Measurements from ENCODE around the gene NHERF1. TPM values are rescaled to one million over a fixed set of nuclear protein-coding genes. Genes with fewer than 3 reads are reported as not detected.

The NHERF1 gene
- total and polyA plus RNA-seq, 2 donors (not counting 3 experiments of a cell fraction or from before 2014, with no cell fraction given): 24.4 to 26.9 TPM

DNA sequence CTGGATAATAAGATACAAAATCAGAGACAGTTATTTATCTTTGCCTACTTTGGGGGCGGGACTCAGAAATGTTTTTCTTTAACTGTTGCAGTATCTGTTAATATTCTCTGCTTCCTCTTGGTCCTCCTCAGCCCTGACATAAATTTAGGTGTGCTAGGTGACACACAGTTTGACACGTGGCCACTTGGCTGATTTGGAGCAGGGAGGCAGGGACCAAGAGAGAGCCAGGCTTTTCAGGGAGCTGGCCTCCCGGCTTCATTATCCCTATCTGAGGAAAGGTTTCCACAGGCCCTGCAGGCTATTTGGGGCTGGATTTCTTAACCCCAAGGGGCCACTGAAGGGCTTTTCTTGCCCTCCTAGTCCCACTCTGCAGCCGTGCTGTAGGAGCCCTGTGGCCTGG is 47.8 kb downstream of the NHERF1 start:
- DNase-seq (ENCODE audit: low read depth, low spot score) (no peak), FAIRE-seq (no peak)
- Histone ChIP-seq H3K9ac (replicated peaks; ENCODE audit: extremely low read depth, insufficient read depth, low read length) (no peak overlapping the region), H3K79me2 (ENCODE audit: control insufficient read depth, insufficient read depth, low read length) (no peaks in the 10 kb centered on the region), H3K9me3 (replicated peaks; ENCODE audit: control insufficient read depth, insufficient read depth, low read length) (no peaks in the 10 kb centered on the region), H2AFZ (ENCODE audit: low read depth, low read length) (no peak overlapping the region), H3K4me3 (replicated peaks in 1 of 3; ENCODE audit: insufficient read depth in 1 of 3, low read depth in 1 of 3, low read length in 3 of 3) (no peak overlapping the region), H3K4me1 (ENCODE audit: control insufficient read depth, extremely low read depth, insufficient read depth, low read length) (peaks cover 24% of the 10 kb centered on the region), H3K4me2 (ENCODE audit: insufficient read depth, low read length) (no peak overlapping the region), H3K27ac (ENCODE audit: insufficient read depth, low read depth, low read length) (no peak overlapping the region), H3K9me1 (replicated peaks; ENCODE audit: control insufficient read depth, extremely low read depth, insufficient read depth, low read length) (no peaks in the 10 kb centered on the region), H3K36me3 (ENCODE audit: control insufficient read depth in 2 of 2, extremely low read depth in 1 of 2, insufficient read depth in 2 of 2, low read length in 2 of 2) (peaks cover 8 to 9% of the 10 kb centered on the region in 2 experiments), H3K27me3 (ENCODE audit: control insufficient read depth in 2 of 2, insufficient read depth in 2 of 2, low read length in 2 of 2) (no peaks in the 10 kb centered on the region), H4K20me1 (replicated peaks; ENCODE audit: control insufficient read depth, extremely low read depth, insufficient read depth, low read length) (no peaks in the 10 kb centered on the region)
- ChIA-PET POLR2A (no interaction called here), CTCF (interaction anchor here (0.9 to 14.0 kb wide), 5 partner anchors 30 to 162 kb away, joined by 3 to 325 read pairs (median 4); partner anchors contain the start of gene GRIN2C)
- TF ChIP-seq POLR2AphosphoS5 (IDR thresholded peaks at IDR 0.05; ENCODE audit: insufficient read depth, low read depth, low read length) (no peak), GATA2 (IDR thresholded peaks at IDR 0.05; ENCODE audit: insufficient read depth, insufficient read length, low read depth, low read length) (no peak), POLR2A (IDR thresholded peaks at IDR 0.05; ENCODE audit: low read depth, low read length) (no peak), JUN (IDR thresholded peaks at IDR 0.05; ENCODE audit: borderline replicate concordance, insufficient read depth, insufficient read length, low read depth) (no peak), FOS (IDR thresholded peaks at IDR 0.05; ENCODE audit: borderline replicate concordance, insufficient read depth, low read length) (no peak), MYC (IDR thresholded peaks at IDR 0.05; ENCODE audit: low read depth, low read length) (no peak), EZH2 (IDR thresholded peaks at IDR 0.05; ENCODE audit: borderline replicate concordance, low read depth, low read length, severe bottlenecking) (no peak)
- TF ChIP-seq, protein P1, sequence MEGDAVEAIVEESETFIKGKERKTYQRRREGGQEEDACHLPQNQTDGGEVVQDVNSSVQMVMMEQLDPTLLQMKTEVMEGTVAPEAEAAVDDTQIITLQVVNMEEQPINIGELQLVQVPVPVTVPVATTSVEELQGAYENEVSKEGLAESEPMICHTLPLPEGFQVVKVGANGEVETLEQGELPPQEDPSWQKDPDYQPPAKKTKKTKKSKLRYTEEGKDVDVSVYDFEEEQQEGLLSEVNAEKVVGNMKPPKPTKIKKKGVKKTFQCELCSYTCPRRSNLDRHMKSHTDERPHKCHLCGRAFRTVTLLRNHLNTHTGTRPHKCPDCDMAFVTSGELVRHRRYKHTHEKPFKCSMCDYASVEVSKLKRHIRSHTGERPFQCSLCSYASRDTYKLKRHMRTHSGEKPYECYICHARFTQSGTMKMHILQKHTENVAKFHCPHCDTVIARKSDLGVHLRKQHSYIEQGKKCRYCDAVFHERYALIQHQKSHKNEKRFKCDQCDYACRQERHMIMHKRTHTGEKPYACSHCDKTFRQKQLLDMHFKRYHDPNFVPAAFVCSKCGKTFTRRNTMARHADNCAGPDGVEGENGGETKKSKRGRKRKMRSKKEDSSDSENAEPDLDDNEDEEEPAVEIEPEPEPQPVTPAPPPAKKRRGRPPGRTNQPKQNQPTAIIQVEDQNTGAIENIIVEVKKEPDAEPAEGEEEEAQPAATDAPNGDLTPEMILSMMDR (IDR thresholded peaks at IDR 0.05; ENCODE audit: extremely low read depth in 1 of 2, insufficient read depth in 1 of 2, low read depth in 1 of 2, low read length in 2 of 2): no peak
- TF ChIP-seq, protein P2, sequence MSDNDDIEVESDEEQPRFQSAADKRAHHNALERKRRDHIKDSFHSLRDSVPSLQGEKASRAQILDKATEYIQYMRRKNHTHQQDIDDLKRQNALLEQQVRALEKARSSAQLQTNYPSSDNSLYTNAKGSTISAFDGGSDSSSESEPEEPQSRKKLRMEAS (IDR thresholded peaks at IDR 0.05; ENCODE audit: insufficient read depth, insufficient read length): no peak
- no TSS peak for BruUV-seq (replicated peaks)
- intact Hi-C loops (cut with micrococcal nuclease): no loop called here
- dilution Hi-C loops (cut with MboI; ENCODE audit: extremely low pct_ligation_motif_present, low sequenced_read_pairs): no loop called here
